Stimulated activated CD4-positive, alpha-beta T cell treated with anti-CD3 and anti-CD28 coated beads, Interleukin-1b, Interleukin-23, amount 100 ng/mL, for 4 hours (primary cell): ENCODE data around the gene TIE1.
"Not testable (repeated sequence)": the region's sequence is repeated elsewhere in the genome, so short reads cannot be mapped to it uniquely, and the experiment has no call there.

Source experiments
- DNase-seq, 2 donors: peaks; one replicate each; pipeline ENCODE4 v3.0.0-alpha.2; 2020; ENCODE audit warnings: low read depth in 2 of 2

Gene TIE1

GRCh38 chr1:43363283-43363934 is 62.6 kb downstream of the TIE1 start:
- DNase-seq: no peak

GRCh38 chr1:43363935-43364525 is 63.2 kb downstream of the TIE1 start:
- DNase-seq: no peak

- no peak for DNase-seq
Measured at GRCh38 chr1:43365678-43366077, 64.9 kb downstream of the TIE1 start.

- no peak for DNase-seq
Measured at GRCh38 chr1:43366179-43366578, 65.4 kb downstream of the TIE1 start.

- DNase-seq: no peak
Measured at GRCh38 chr1:43366601-43367025, 65.8 kb downstream of the TIE1 start.

GRCh38 chr1:43367026-43367903 is 66.5 kb downstream of the TIE1 start:
- DNase-seq: peak in 1 of 2 donors; percentile 27

- DNase-seq: peak; percentile 70 to 94
Measured at GRCh38 chr1:43367904-43368645, 67.3 kb downstream of the TIE1 start, which contains the start of gene ELOVL1. TSS of gene ELOVL1 (minus strand) at chr1:43368011. CDS start at chr1:43365609, 2,402 bp downstream.

- no peak for DNase-seq
Measured at GRCh38 chr1:43368646-43369020, 67.9 kb downstream of the TIE1 start.

- DNase-seq: not testable (repeated sequence)
Measured at GRCh38 chr1:43369779-43370178, 69.0 kb downstream of the TIE1 start.

GRCh38 chr1:43370564-43370963 is 69.8 kb downstream of the TIE1 start:
- no peak for DNase-seq

GRCh38 chr1:43372172-43372571 is 71.4 kb downstream of the TIE1 start:
- no peak for DNase-seq
